HG02798 (cell line): Measurements from ENCODE around the gene CFAP119.

Experiments
- ATAC-seq: cut with Tn5 transposase; IDR thresholded peaks from one replicate; pipeline ENCODE4 v1.9.1; 2021; ENCODE audit warnings: mild to moderate bottlenecking; ENCODE audit not compliant: unreplicated experiment, poor library complexity

Gene CFAP119

GRCh38 chr16:30764086-30764485, 2.2 kb upstream of the CFAP119 start:
- ATAC-seq: no peak

GRCh38 chr16:30762991-30763725, 1.3 kb upstream of the CFAP119 start:
- ATAC-seq: no peak

GRCh38 chr16:30761427-30761927, 385 bp downstream of the CFAP119 start:
- ATAC-seq: peak; percentile 30

- no peak for ATAC-seq
Observed at GRCh38 chr16:30760577-30761426, 1.1 kb downstream of the CFAP119 start.

GRCh38 chr16:30760001-30760559, 1.8 kb downstream of the CFAP119 start:
- no peak for ATAC-seq

GRCh38 chr16:30758988-30759491, 2.8 kb downstream of the CFAP119 start:
- no peak for ATAC-seq

- no peak for ATAC-seq
Observed at GRCh38 chr16:30757316-30757715, 4.5 kb downstream of the CFAP119 start.

GRCh38 chr16:30756781-30757100, 5.1 kb downstream of the CFAP119 start:
- ATAC-seq: no peak

GRCh38 chr16:30755955-30756780, 5.7 kb downstream of the CFAP119 start:
- ATAC-seq: no peak

- no peak for ATAC-seq
Observed at GRCh38 chr16:30753596-30753995, 8.3 kb downstream of the CFAP119 start.

GRCh38 chr16:30750876-30751465, 10.9 kb downstream of the CFAP119 start:
- no peak for ATAC-seq

GRCh38 chr16:30750201-30750600, 11.7 kb downstream of the CFAP119 start:
- ATAC-seq: no peak

GRCh38 chr16:30748634-30749445, 13.0 kb downstream of the CFAP119 start:
- ATAC-seq: no peak

- ATAC-seq: peak; percentile 98
Observed at GRCh38 chr16:30747799-30748633, 13.8 kb downstream of the CFAP119 start, which contains the start of gene PHKG2. TSS of gene PHKG2 (plus strand) at chr16:30748425. CDS start at chr16:30748821, 396 bp downstream.

- no peak for ATAC-seq
Observed at GRCh38 chr16:30747331-30747730, 14.5 kb downstream of the CFAP119 start.

GRCh38 chr16:30746638-30747175, 15.2 kb downstream of the CFAP119 start:
- ATAC-seq: no peak

GRCh38 chr16:30745082-30745481, 16.8 kb downstream of the CFAP119 start:
- no peak for ATAC-seq

- ATAC-seq: no peak
Observed at GRCh38 chr16:30744183-30744582, 17.7 kb downstream of the CFAP119 start.
